HEK293 (cell line): Measurements from ENCODE around the gene CSTF1.

Experiments used
- CTCF ChIA-PET: fragments of 350-600 bp; formaldehyde crosslinking; extraction: SDS; loops from one replicate; lab custom pipeline; 2021; ENCODE audit warnings: antibody characterized with exemption; lab: Yijun Ruan, JAX
- POLR2A ChIA-PET: fragments of 300-600 bp; formaldehyde crosslinking; extraction: SDS; loops from one replicate; lab custom pipeline; 2020; ENCODE audit warnings: antibody characterized with exemption, inconsistent platforms; lab: Yijun Ruan, JAX
- H3K27ac ChIP-seq: fragments of 200-500 bp; sonication (Bioruptor generic); 2 replicates; pipeline ENCODE4 v1.5.1; 2014; ENCODE audit warnings: low read depth, low read length, control low read depth, inconsistent platforms; ENCODE audit errors: extremely low read depth
- H3K36me3 ChIP-seq, 2 experiments: fragments of 200-500 bp in 1 of 2; sonication (Bioruptor generic) in 1 of 2; 1 replicate in 1 of 2; 2 replicates in 1 of 2; pipeline ENCODE4 v1.5.1; 2014 to 2017; ENCODE audit warnings: inconsistent platforms in 2 of 2, low read length in 2 of 2; ENCODE audit not compliant: control insufficient read depth in 2 of 2, insufficient read depth in 1 of 2
- H3K4me1 ChIP-seq: fragments of 200-500 bp; sonication (Bioruptor generic); 2 replicates; pipeline ENCODE4 v1.5.1; 2014; ENCODE audit warnings: mild to moderate bottlenecking, low read length, inconsistent platforms; ENCODE audit not compliant: control insufficient read depth, insufficient read depth
- H3K4me3 ChIP-seq: 2 replicates; pipeline ENCODE4 v1.5.1; 2011; ENCODE audit warnings: low read depth, mild to moderate bottlenecking, control low read depth, low read length, moderate library complexity
- H3K9me3 ChIP-seq: fragments of 200-500 bp; sonication (Bioruptor generic); 2 replicates; pipeline ENCODE4 v1.5.1; 2014; ENCODE audit warnings: low read depth, low read length, inconsistent platforms; ENCODE audit not compliant: control insufficient read depth, insufficient read depth
- KLF17 ChIP-seq: fragments of 450-650 bp; formaldehyde crosslinking; IDR thresholded peaks from 2 replicates; pipeline ENCODE4 v1.5.1; 2016; ENCODE audit warnings: missing biosample characterization, missing genetic modification characterization
- PRDM1 ChIP-seq: fragments of 450-650 bp; formaldehyde crosslinking; IDR thresholded peaks from 2 replicates; pipeline ENCODE4; 2016; ENCODE audit warnings: missing biosample characterization, missing genetic modification characterization
- SCRT2 ChIP-seq: fragments of 450-650 bp; formaldehyde crosslinking; IDR thresholded peaks from 2 replicates; pipeline ENCODE4 v1.5.1; 2016; ENCODE audit warnings: missing biosample characterization, missing genetic modification characterization
- TCF7L2 ChIP-seq: IDR thresholded peaks from 2 replicates; pipeline ENCODE4 v1.6.1; 2011; ENCODE audit warnings: low read depth, mild to moderate bottlenecking, inconsistent platforms, low read length, moderate library complexity, borderline replicate concordance
- TRIM28 ChIP-seq: IDR thresholded peaks from 2 replicates; pipeline ENCODE4 v1.6.1; 2011; ENCODE audit warnings: low read length, control low read depth, borderline replicate concordance
- ZFHX2 ChIP-seq: fragments of 450-650 bp; formaldehyde crosslinking; conservative IDR thresholded peaks from 2 replicates; pipeline ENCODE4 v1.5.1; 2016; ENCODE audit warnings: missing biosample characterization, missing genetic modification characterization
- ZNF112 ChIP-seq: fragments of 450-650 bp; formaldehyde crosslinking; IDR thresholded peaks from 2 replicates; pipeline ENCODE4 v1.5.0; 2017; ENCODE audit warnings: missing biosample characterization, missing genetic modification characterization
- ZNF239 ChIP-seq: fragments of 450-650 bp; formaldehyde crosslinking; IDR thresholded peaks from 2 replicates; pipeline ENCODE4 v1.5.1; 2016; ENCODE audit warnings: missing biosample characterization, missing genetic modification characterization
- ZNF335 ChIP-seq: fragments of 450-650 bp; formaldehyde crosslinking; conservative IDR thresholded peaks from 2 replicates; pipeline ENCODE4 v1.5.1; 2016; ENCODE audit warnings: missing biosample characterization, missing genetic modification characterization
- ZNF354C ChIP-seq: fragments of 450-650 bp; formaldehyde crosslinking; IDR thresholded peaks from 2 replicates; pipeline ENCODE4 v1.5.1; 2016; ENCODE audit warnings: missing biosample characterization, missing genetic modification characterization, low read depth, borderline replicate concordance
- ZNF473 ChIP-seq: fragments of 450-650 bp; formaldehyde crosslinking; IDR thresholded peaks from 2 replicates; pipeline ENCODE4 v1.5.1; 2017; ENCODE audit warnings: missing biosample characterization, missing genetic modification characterization
- ZNF585B ChIP-seq: fragments of 450-650 bp; formaldehyde crosslinking; IDR thresholded peaks from 2 replicates; pipeline ENCODE4 v1.5.1; 2016; ENCODE audit warnings: missing biosample characterization, missing genetic modification characterization
- ZNF629 ChIP-seq: fragments of 450-650 bp; formaldehyde crosslinking; IDR thresholded peaks from 2 replicates; pipeline ENCODE4 v1.5.1; 2017; ENCODE audit warnings: missing biosample characterization, missing genetic modification characterization
- ZNF660 ChIP-seq: fragments of 450-650 bp; IDR thresholded peaks from 2 replicates; pipeline ENCODE4 v1.5.1; 2018; ENCODE audit warnings: missing biosample characterization, mild to moderate bottlenecking, missing genetic modification characterization
- ZNF707 ChIP-seq: fragments of 450-650 bp; formaldehyde crosslinking; IDR thresholded peaks from 2 replicates; pipeline ENCODE4 v1.5.1; 2016; ENCODE audit warnings: missing biosample characterization, missing genetic modification characterization
- TF ChIP-seq, protein P1 (sequence below): fragments of 450-650 bp; formaldehyde crosslinking; IDR thresholded peaks from 2 replicates; pipeline ENCODE4 v1.5.1; 2017; ENCODE audit warnings: missing biosample characterization, missing genetic modification characterization
- TF ChIP-seq, protein P2 (sequence below): fragments of 450-650 bp; formaldehyde crosslinking; IDR thresholded peaks from 2 replicates; pipeline ENCODE4 v1.5.1; 2017; ENCODE audit warnings: missing biosample characterization, mild to moderate bottlenecking, missing genetic modification characterization, moderate library complexity

CSTF1 gene

DNA sequence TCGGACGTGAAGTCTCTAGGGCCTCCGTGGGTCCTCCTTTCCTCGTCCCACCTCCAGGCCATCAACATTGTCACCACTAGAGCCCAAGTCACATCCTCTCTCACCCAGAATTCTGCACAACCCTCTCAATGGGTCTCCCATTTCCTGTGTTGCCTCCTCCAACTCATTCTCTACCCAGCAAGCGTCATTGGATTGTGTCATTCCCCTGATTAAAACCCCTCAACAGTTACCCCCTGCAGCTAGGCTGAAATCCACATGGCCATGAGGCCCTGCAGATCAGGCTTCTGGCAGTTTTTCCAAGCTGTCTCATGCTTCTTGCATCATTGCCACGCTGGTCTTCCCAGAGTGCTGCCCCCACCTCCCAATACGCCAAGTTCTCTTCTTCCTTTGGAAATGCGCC is 46.5 kb upstream of the CSTF1 start:
- H3K27ac ChIP-seq: no peak overlapping the region
- POLR2A ChIA-PET: no interaction called here
- CTCF ChIA-PET: no interaction called here
- H3K4me3 ChIP-seq: no peak overlapping the region
- no peaks in the 10 kb centered on the region for H3K9me3 ChIP-seq
- H3K36me3 ChIP-seq: no peaks in the 10 kb centered on the region
- peaks cover 6% of the 10 kb centered on the region; the same call in 1 of the 2 replicates for H3K4me1 ChIP-seq
- peak; percentile 45 for TF ChIP-seq SCRT2 (tag by site-specific recombination)
- no peak for TF ChIP-seq PRDM1

DNA sequence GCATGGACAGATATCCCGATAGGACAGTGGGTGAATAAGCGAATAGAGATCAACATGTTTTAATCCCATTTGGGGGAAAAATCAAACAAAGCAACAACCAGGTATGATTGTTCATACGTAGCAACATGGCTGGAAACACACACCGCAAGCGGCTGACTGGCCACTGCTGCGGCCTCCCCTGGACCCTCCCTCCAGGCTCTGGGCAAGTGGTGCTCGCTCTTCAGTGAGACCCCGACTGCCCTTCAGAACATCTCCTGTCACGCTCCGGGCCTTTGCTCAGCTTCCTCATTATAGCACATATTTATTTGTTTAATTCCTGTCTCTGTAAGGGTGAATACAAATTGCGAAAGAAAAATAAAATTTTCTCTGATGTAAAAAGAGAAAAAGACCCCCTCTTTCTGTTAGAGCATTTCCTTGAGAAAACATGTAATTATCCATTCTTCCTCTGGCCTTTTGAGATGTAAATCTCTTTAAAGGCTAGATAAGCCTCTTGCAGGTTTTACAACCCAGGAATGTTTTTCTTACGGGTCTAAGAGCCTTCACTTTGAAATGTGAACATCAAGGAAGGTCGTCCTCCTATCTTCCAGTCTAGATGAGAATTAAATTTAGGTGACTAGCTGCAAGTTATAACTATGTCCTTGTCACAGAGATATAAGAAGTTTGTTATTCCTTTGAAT is 44.7 kb upstream of the CSTF1 start:
- CTCF ChIA-PET: interaction anchor here (0.7 kb wide), 1 partner anchor 145 kb away, joined by 3 read pairs; no protein-coding TSS in a partner anchor

GRCh38 chr20:56348305-56348693 is 44.1 kb upstream of the CSTF1 start:
- Histone ChIP-seq H3K9me3 (no peaks in the 10 kb centered on the region), H3K36me3 (no peaks in the 10 kb centered on the region), H3K27ac (no peak overlapping the region), H3K4me1 (peaks cover 6% of the 10 kb centered on the region; the same call in 1 of the 2 replicates), H3K4me3 (no peak overlapping the region)
- peak; percentile 76; the same call in 1 of the 2 replicates for TF ChIP-seq TRIM28
- TF ChIP-seq ZNF707 (tag by site-specific recombination): no peak
- TF ChIP-seq ZNF335 (tag by site-specific recombination): peak; percentile 33; the same call in 1 of the 2 replicates
- ChIA-PET POLR2A (no interaction called here), CTCF (interaction anchor here (0.7 kb wide), 1 partner anchor 146 kb away, joined by 3 read pairs; no protein-coding TSS in a partner anchor)

More for the DNA sequence above, 44.7 kb upstream of the CSTF1 start:
- no peak overlapping the region for H3K4me3 ChIP-seq
- TF ChIP-seq TCF7L2 (peak; percentile 36; the same call in 1 of the 2 replicates), ZNF239 (tag by site-specific recombination) (no peak), KLF17 (tag by site-specific recombination) (no peak), ZNF660 (tag by site-specific recombination) (no peak)
- TF ChIP-seq, protein P1, sequence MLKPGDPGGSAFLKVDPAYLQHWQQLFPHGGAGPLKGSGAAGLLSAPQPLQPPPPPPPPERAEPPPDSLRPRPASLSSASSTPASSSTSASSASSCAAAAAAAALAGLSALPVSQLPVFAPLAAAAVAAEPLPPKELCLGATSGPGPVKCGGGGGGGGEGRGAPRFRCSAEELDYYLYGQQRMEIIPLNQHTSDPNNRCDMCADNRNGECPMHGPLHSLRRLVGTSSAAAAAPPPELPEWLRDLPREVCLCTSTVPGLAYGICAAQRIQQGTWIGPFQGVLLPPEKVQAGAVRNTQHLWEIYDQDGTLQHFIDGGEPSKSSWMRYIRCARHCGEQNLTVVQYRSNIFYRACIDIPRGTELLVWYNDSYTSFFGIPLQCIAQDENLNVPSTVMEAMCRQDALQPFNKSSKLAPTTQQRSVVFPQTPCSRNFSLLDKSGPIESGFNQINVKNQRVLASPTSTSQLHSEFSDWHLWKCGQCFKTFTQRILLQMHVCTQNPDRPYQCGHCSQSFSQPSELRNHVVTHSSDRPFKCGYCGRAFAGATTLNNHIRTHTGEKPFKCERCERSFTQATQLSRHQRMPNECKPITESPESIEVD (tag by site-specific recombination): peak; percentile 63
- no peaks in the 10 kb centered on the region for H3K9me3 ChIP-seq
- POLR2A ChIA-PET: no interaction called here
- no peak overlapping the region for H3K27ac ChIP-seq
- H3K4me1 ChIP-seq: peaks cover 6% of the 10 kb centered on the region; the same call in 1 of the 2 replicates
- no peaks in the 10 kb centered on the region for H3K36me3 ChIP-seq

- Histone ChIP-seq H3K4me3 (no peak overlapping the region), H3K36me3 (no peaks in the 10 kb centered on the region), H3K4me1 (peaks cover 6% of the 10 kb centered on the region; the same call in 1 of the 2 replicates), H3K9me3 (no peaks in the 10 kb centered on the region), H3K27ac (no peak overlapping the region)
- no peak for TF ChIP-seq ZNF473
- TF ChIP-seq ZNF585B: no peak
- TF ChIP-seq, protein P1 (tag by site-specific recombination): no peak
- no peak for TF ChIP-seq ZNF112
- TF ChIP-seq, protein P2, sequence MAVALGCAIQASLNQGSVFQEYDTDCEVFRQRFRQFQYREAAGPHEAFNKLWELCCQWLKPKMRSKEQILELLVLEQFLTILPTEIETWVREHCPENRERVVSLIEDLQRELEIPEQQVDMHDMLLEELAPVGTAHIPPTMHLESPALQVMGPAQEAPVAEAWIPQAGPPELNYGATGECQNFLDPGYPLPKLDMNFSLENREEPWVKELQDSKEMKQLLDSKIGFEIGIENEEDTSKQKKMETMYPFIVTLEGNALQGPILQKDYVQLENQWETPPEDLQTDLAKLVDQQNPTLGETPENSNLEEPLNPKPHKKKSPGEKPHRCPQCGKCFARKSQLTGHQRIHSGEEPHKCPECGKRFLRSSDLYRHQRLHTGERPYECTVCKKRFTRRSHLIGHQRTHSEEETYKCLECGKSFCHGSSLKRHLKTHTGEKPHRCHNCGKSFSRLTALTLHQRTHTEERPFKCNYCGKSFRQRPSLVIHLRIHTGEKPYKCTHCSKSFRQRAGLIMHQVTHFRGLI (tag by site-specific recombination): no peak
- no peak for TF ChIP-seq ZNF629 (tag by site-specific recombination)
- no peak for TF ChIP-seq ZFHX2
- no peak for TF ChIP-seq ZNF354C (tag by site-specific recombination)
- CTCF ChIA-PET: interaction anchor here (0.5 to 0.6 kb wide), 2 partner anchors 42 to 712 kb away, joined by 3 to 5 read pairs; no protein-coding TSS in a partner anchor
- POLR2A ChIA-PET: interaction anchor here (0.6 kb wide), 1 partner anchor 28 kb away, joined by 3 read pairs; no protein-coding TSS in a partner anchor
Observed at GRCh38 chr20:56348746-56349145, 43.7 kb upstream of the CSTF1 start.
